K562 treated with DMSO at 1 percent for 4 hours (cell line): ENCODE data around the gene ADH1C. TPM values are rescaled to one million over a fixed set of nuclear protein-coding genes. Genes with fewer than 3 reads are reported as not detected.

Experiments used
- total RNA-seq: library from RNA; unstranded; fragments of 300-600 nt; gene quantifications from 2 replicates; pipeline ENCODE4 v1.2.3, GENCODE V29; 2022; ENCODE audit not compliant: insufficient read depth

ADH1C gene
- total RNA-seq, result not detected in 2 replicates

GRCh38 chr4:99352602-99353537, at the start of gene ADH1C:
Gene ADH1C (minus strand): TSS chr4:99352746. CDS start chr4:99352675, 71 bp downstream.

GRCh38 chr4:99321241-99322191, 31.0 kb downstream of the ADH1C start, which contains the start of gene ADH1B:
Gene ADH1B (minus strand): TSS chr4:99321401. CDS start chr4:99321331, 70 bp downstream.

GRCh38 chr4:99290848-99291786, 61.4 kb downstream of the ADH1C start, which contains the start of gene ADH1A:
Gene ADH1A (minus strand): TSS chr4:99290985. CDS start chr4:99290914, 71 bp downstream.

Other genes with a start within 250 kb of the ADH1C start
- gene ADH4, start 208.4 kb downstream of the ADH1C start, total RNA-seq, result not detected in 2 replicates
- gene ADH6, start 133.5 kb downstream of the ADH1C start, total RNA-seq, result not detected in 2 replicates
- not detected in 2 replicates for gene ADH1A, start 61.8 kb downstream of the ADH1C start, total RNA-seq
- gene ADH1B, start 31.3 kb downstream of the ADH1C start, total RNA-seq, result not detected in 2 replicates
- gene ADH7, start 82.6 kb upstream of the ADH1C start, total RNA-seq, result not detected in 2 replicates
- gene C4orf17, start 158.3 kb upstream of the ADH1C start, total RNA-seq, result not detected in 2 replicates
- 2.0 and 7.1 TPM in 2 replicates for gene TRMT10A, start 211.3 kb upstream of the ADH1C start, total RNA-seq
- not detected in 2 replicates for gene MTTP, start 222.1 kb upstream of the ADH1C start, total RNA-seq